Gastroesophageal sphincter (tissue), 4 donors: Measurements from ENCODE around the gene CFAP99. TPM values are rescaled to one million over a fixed set of nuclear protein-coding genes. Genes with fewer than 3 reads are reported as not detected.

Source experiments
- ATAC-seq: fragments of 150-250 bp; one replicate; pipeline ENCODE4 v1.9.1; 2016; ENCODE audit warnings: mild to moderate bottlenecking, moderate library complexity
- H3K27ac ChIP-seq, 4 donors: fragments of 200-600 bp; sonication (generic) in 3 of 4; 1 replicate in 3 of 4; 2 replicates in 1 of 4; pipeline ENCODE4 v1.5.1; 2016 to 2019
- H3K27me3 ChIP-seq: fragments of 200-600 bp; sonication (generic); one replicate; pipeline ENCODE4 v1.5.1; 2019
- H3K36me3 ChIP-seq, 2 donors: fragments of 200-600 bp; sonication (generic); one replicate each; pipeline ENCODE4 v1.5.1; 2019; ENCODE audit warnings: control low read depth in 1 of 2
- H3K4me1 ChIP-seq, 3 donors: fragments of 200-600 bp; sonication (generic); 1 replicate in 2 of 3; 2 replicates in 1 of 3; pipeline ENCODE4 v1.5.1; 2016 to 2019; ENCODE audit warnings: control low read depth in 2 of 3
- H3K4me3 ChIP-seq, 2 donors: fragments of 200-600 bp; sonication (generic); one replicate each; pipeline ENCODE4 v1.5.1; 2019; ENCODE audit warnings: mild to moderate bottlenecking in 1 of 2, moderate library complexity in 1 of 2
- H3K9me3 ChIP-seq, 3 donors: fragments of 200-600 bp; sonication (generic); one replicate each; pipeline ENCODE4 v1.5.1; 2017 to 2019; ENCODE audit warnings: control low read depth in 2 of 3
- CTCF ChIP-seq, 4 experiments: fragments of 200-600 bp in 2 of 4; fragments of 450-650 bp in 2 of 4; sonication (generic) in 1 of 4; IDR thresholded peaks; one replicate each; pipeline ENCODE4 v1.5.1; 2017 to 2019; ENCODE audit warnings: antibody characterized with exemption in 4 of 4, mild to moderate bottlenecking in 2 of 4, moderate library complexity in 2 of 4
- EP300 ChIP-seq: sonication (generic); formaldehyde crosslinking; IDR thresholded peaks from one replicate; pipeline ENCODE4 v1.6.1; 2017; ENCODE audit warnings: antibody characterized with exemption, mild to moderate bottlenecking
- POLR2A ChIP-seq, 2 donors: fragments of 450-650 bp; IDR thresholded peaks; one replicate each; pipeline ENCODE4 v1.6.1; 2017; ENCODE audit warnings: antibody characterized with exemption in 2 of 2, mild to moderate bottlenecking in 2 of 2, moderate library complexity in 1 of 2
- POLR2AphosphoS5 ChIP-seq: sonication (generic); formaldehyde crosslinking; IDR thresholded peaks from one replicate; pipeline ENCODE4 v1.6.1; 2017; ENCODE audit warnings: antibody characterized with exemption
- WGBS, 2 donors: methylation state at CpG; one replicate each; pipeline ENCODE4 v1.1.5; 2018; ENCODE audit warnings: low coverage in 1 of 2; 5-methylcytosine and 5-hydroxymethylcytosine counted together
- total RNA-seq, 4 donors: library from RNA; depleted of rRNA; stranded (reverse); fragments of >200 nt; gene quantifications; one replicate each; pipeline ENCODE4 v1.1.0, GENCODE V29; 2016

Gene CFAP99
- total RNA-seq, 4 donors from 2014 or later = not detected

DNA sequence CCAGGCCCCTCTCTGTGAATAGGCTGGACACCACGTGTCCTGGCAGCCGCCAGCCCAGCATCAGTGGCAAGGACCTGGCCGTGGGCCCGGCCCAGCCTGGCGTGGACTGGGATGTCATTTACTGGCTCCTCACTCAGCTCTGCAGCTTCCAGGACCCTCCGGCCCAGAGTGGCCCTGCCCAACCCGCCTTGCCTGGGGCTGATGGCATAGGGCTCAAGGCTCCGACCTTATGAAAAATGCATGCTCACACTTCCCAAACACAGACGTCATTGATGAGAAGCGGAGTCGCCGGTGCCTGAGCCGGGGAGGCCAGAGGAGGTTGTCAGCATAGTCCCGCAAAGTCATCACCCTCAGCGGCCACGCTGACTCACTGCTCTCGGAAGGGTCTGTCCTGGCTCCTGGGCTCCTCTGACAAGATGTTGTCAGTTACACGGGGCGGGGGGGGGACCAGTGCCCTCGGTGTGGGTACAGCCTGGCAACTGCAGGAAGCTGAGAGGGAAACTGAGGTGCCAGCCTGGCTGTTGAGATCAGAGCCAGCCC is 14.3 kb downstream of the CFAP99 start:
- 60% methylated on average over 1 of the region's 20 CpGs; no CpG with 5 or more reads in 1 of the 2 donors for WGBS, 2 donors
- no peaks in the 10 kb centered on the region for H3K4me1 ChIP-seq
- no peak overlapping the region for H3K27ac ChIP-seq
- no peaks in the 10 kb centered on the region for H3K36me3 ChIP-seq
- H3K4me3 ChIP-seq = no peak overlapping the region
- peaks cover 18% of the 10 kb centered on the region for H3K27me3 ChIP-seq
- no peak for TF ChIP-seq CTCF (IDR thresholded peaks at IDR 0.05)
- no peak for TF ChIP-seq POLR2AphosphoS5
- TF ChIP-seq POLR2A (IDR thresholded peaks at IDR 0.05) = no peak
- TF ChIP-seq EP300 = no peak
- ATAC-seq = no peak
- no peaks in the 10 kb centered on the region for H3K9me3 ChIP-seq

DNA sequence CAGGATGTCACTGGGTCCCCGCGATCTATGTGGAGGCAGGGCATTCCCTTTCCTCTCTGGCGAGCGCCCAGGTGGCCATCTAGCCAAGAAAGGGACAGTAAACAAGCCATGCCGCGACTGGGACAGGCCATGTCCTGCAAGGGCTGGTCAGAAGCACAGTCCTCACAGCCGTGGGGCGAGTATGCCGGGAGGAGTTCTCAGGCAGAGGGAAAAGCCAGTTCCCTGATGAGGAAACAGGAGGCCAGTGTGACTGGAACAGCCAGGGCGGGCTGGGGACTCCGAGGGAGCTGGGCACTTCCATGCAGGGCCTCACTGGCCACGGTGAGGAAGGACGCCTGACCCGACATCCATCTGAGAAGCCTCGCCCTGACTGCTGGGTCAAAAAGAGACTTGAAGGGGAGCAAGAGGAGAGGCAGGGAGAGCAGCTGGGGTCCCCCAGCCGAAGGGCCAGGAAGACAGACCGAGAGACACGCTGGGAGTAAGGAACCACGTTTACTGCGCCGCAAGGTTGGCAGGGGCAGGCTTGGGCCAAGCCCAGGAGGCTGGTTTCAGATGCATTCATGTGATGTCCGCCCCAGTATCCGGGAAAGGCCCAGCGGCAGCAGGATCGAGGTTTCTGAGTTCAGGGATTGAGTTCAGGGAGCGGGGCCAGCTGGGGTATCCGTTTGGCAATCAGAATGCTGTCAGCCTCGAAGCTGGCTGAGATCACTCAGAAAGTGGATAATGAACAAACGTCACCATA is 15.0 kb downstream of the CFAP99 start:
- no peak overlapping the region for H3K4me3 ChIP-seq
- H3K27ac ChIP-seq = no peak overlapping the region
- TF ChIP-seq EP300 (no peak), POLR2AphosphoS5 (no peak), POLR2A (IDR thresholded peaks at IDR 0.05) (no peak), CTCF (IDR thresholded peaks at IDR 0.05) (no peak)
- no peaks in the 10 kb centered on the region for H3K36me3 ChIP-seq
- peaks cover 14% of the 10 kb centered on the region for H3K27me3 ChIP-seq
- H3K9me3 ChIP-seq = no peaks in the 10 kb centered on the region
- H3K4me1 ChIP-seq = no peaks in the 10 kb centered on the region
- ATAC-seq = no peak
- WGBS, 2 donors = 69% methylated on average over 11 of the region's 29 CpGs; no CpG with 5 or more reads in 1 of the 2 donors

GRCh38 chr4:2434420-2434819 is 15.7 kb downstream of the CFAP99 start:
- no peaks in the 10 kb centered on the region for H3K36me3 ChIP-seq
- no peak for TF ChIP-seq CTCF (IDR thresholded peaks at IDR 0.05)
- TF ChIP-seq POLR2A (IDR thresholded peaks at IDR 0.05) = no peak
- no peak for TF ChIP-seq POLR2AphosphoS5
- TF ChIP-seq EP300 = no peak
- no peak for ATAC-seq
- no peak overlapping the region for H3K27ac ChIP-seq
- H3K4me3 ChIP-seq = no peak overlapping the region
- H3K4me1 ChIP-seq = no peaks in the 10 kb centered on the region
- no peaks in the 10 kb centered on the region for H3K9me3 ChIP-seq
- WGBS, 2 donors = 41% methylated on average over 5 of the region's 9 CpGs; no CpG with 5 or more reads in 1 of the 2 donors
- H3K27me3 ChIP-seq = peaks cover 14% of the 10 kb centered on the region

- WGBS, 2 donors = 30 to 52% methylated on average over 9 to 10 of the region's 10 CpGs
- H3K4me1 ChIP-seq = no peaks in the 10 kb centered on the region
- H3K27me3 ChIP-seq = peaks cover 14% of the 10 kb centered on the region
- ATAC-seq = no peak
- no peak overlapping the region for H3K4me3 ChIP-seq
- TF ChIP-seq POLR2A (IDR thresholded peaks at IDR 0.05) = no peak
- TF ChIP-seq EP300 = no peak
- TF ChIP-seq POLR2AphosphoS5 = no peak
- TF ChIP-seq CTCF (IDR thresholded peaks at IDR 0.05) = no peak
- no peaks in the 10 kb centered on the region for H3K36me3 ChIP-seq
- H3K9me3 ChIP-seq = no peaks in the 10 kb centered on the region
- H3K27ac ChIP-seq = no peak overlapping the region
These were observed 17.5 kb downstream of the CFAP99 start for GRCh38 chr4:2436301-2436700.
